Measurements from ENCODE around the gene HSP90B1. TPM values are rescaled to one million over a fixed set of nuclear protein-coding genes. Genes with fewer than 3 reads are reported as not detected.

Gene HSP90B1
- polyA plus RNA-seq, 3 donors from 2014 or later = 192 to 349 (median 263) TPM

DNA sequence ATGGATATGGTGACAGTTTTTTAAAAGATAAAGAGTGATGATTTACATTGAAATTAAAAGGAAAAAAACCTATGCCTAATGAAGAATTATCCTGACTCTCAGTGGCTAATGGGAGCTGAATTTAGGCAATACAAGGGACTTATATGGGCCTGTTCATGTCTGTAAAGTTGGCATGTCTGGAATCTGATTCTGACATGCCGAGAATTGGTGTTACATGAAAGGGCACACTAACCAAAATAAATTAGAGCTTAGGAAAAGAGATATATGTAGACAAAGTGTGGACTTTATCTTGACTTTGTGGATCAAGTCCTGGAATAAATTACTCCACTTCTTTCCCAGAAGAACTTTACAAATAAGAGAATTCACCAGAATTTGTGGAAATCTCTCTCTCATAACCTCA, 36.5 kb downstream of the HSP90B1 start:
- peak overlapping the region; percentile 98 to 100 (median 100) for H3K27ac Mint-ChIP-seq
- peaks cover 5 to 11% (median 5%) of the 10 kb centered on the region in 3 donors for H3K27me3 Mint-ChIP-seq (ENCODE audit: low read depth in 3 of 3)
- H3K4me3 Mint-ChIP-seq = peak overlapping the region; percentile 98 to 99 (median 99)
- no peaks in the 10 kb centered on the region for H3K9me3 Mint-ChIP-seq
- H3K36me3 Mint-ChIP-seq = no peaks in the 10 kb centered on the region
- DNase-seq = no peak
- H3K4me1 Mint-ChIP-seq = peaks cover 47 to 73% of the 10 kb centered on the region in 2 donors

DNA sequence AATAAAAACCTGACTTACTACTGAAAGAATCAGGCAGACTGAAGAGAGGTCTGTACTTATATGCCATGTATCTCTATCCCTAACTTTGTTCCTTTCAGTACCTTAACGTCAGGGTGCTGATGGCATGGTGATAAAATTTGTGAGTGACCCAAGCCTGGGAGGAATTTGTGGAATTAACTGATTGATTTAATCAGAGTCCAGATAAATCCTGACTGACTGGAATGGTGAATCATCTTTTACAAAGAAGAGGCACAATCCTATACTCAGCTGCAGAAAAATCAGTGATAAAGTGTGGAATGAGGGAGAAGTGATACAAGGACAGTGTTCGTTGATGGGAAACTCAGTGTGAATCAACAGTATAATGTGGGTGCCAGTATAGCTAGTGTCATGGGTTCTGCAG, 39.2 kb downstream of the HSP90B1 start:
- H3K27me3 Mint-ChIP-seq (ENCODE audit: low read depth in 3 of 3) = peaks cover 5 to 11% (median 5%) of the 10 kb centered on the region in 3 donors
- H3K4me1 Mint-ChIP-seq = peaks cover 56 to 78% of the 10 kb centered on the region in 2 donors
- no peak overlapping the region for H3K4me3 Mint-ChIP-seq
- H3K27ac Mint-ChIP-seq = peak overlapping the region in 1 of 6 donors; percentile 12
- no peak for DNase-seq
- H3K9me3 Mint-ChIP-seq = no peaks in the 10 kb centered on the region
- no peaks in the 10 kb centered on the region for H3K36me3 Mint-ChIP-seq

- Mint-ChIP-seq H3K4me3 (no peak overlapping the region), H3K36me3 (peaks cover 0 to 7% (median 5%) of the 10 kb centered on the region in 3 donors), H3K27me3 (ENCODE audit: low read depth in 3 of 3) (peaks cover 0 to 2% (median 2%) of the 10 kb centered on the region in 3 donors), H3K27ac (peak overlapping the region in 1 of 6 donors; percentile 39), H3K4me1 (peaks cover 31 to 76% of the 10 kb centered on the region in 2 donors), H3K9me3 (no peaks in the 10 kb centered on the region)
- no peak for DNase-seq
Measured at GRCh38 chr12:103973909-103974308, 43.7 kb downstream of the HSP90B1 start.

- H3K4me1 Mint-ChIP-seq = peaks cover 28 to 66% of the 10 kb centered on the region in 2 donors
- no peak for DNase-seq
- peak overlapping the region in 2 of 6 donors; percentile 24 to 37 for H3K27ac Mint-ChIP-seq
- H3K4me3 Mint-ChIP-seq = no peak overlapping the region
- peaks cover 0 to 2% (median 2%) of the 10 kb centered on the region in 3 donors for H3K27me3 Mint-ChIP-seq (ENCODE audit: low read depth in 3 of 3)
- no peaks in the 10 kb centered on the region for H3K9me3 Mint-ChIP-seq
- peaks cover 0 to 17% (median 10%) of the 10 kb centered on the region in 3 donors for H3K36me3 Mint-ChIP-seq
Measured at GRCh38 chr12:103975368-103975767, 45.2 kb downstream of the HSP90B1 start.

GRCh38 chr12:103978384-103978982, 48.3 kb downstream of the HSP90B1 start:
- H3K36me3 Mint-ChIP-seq = peaks cover 4 to 37% (median 14%) of the 10 kb centered on the region in 3 donors
- H3K27ac Mint-ChIP-seq = peak overlapping the region in 2 of 6 donors; percentile 19 to 36
- DNase-seq = no peak
- peaks cover 0 to 2% (median 0%) of the 10 kb centered on the region in 3 donors for H3K27me3 Mint-ChIP-seq (ENCODE audit: low read depth in 3 of 3)
- H3K4me1 Mint-ChIP-seq = peaks cover 15 to 48% of the 10 kb centered on the region in 2 donors
- no peak overlapping the region for H3K4me3 Mint-ChIP-seq
- no peaks in the 10 kb centered on the region for H3K9me3 Mint-ChIP-seq

DNA sequence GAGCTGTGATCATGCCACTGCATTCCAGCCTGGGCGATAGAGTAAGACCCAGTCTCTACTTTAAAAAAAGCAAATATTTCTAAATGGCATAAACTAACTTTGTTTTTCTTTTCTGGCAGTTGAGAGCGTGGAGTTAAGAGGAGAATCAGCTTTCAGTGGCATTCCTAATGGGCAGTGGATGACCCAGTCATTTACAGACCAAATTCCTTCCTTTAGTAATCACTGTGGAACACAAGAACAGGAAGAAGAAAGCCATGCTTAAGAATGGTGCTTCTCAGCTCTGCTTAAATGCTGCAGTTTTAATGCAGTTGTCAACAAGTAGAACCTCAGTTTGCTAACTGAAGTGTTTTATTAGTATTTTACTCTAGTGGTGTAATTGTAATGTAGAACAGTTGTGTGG, 56.6 kb downstream of the HSP90B1 start:
- no peak for DNase-seq
- Mint-ChIP-seq H3K36me3 (peaks cover 16 to 32% (median 22%) of the 10 kb centered on the region in 3 donors), H3K27ac (no peak overlapping the region), H3K9me3 (no peaks in the 10 kb centered on the region), H3K4me1 (no peaks in the 10 kb centered on the region), H3K4me3 (no peak overlapping the region), H3K27me3 (ENCODE audit: low read depth in 3 of 3) (no peaks in the 10 kb centered on the region)

- H3K4me1 Mint-ChIP-seq = no peaks in the 10 kb centered on the region
- H3K36me3 Mint-ChIP-seq = peaks cover 0 to 8% (median 1%) of the 10 kb centered on the region in 3 donors
- peaks cover 0 to 10% (median 3%) of the 10 kb centered on the region in 3 donors for H3K27me3 Mint-ChIP-seq (ENCODE audit: low read depth in 3 of 3)
- DNase-seq = no peak
- H3K4me3 Mint-ChIP-seq = no peak overlapping the region
- H3K9me3 Mint-ChIP-seq = no peaks in the 10 kb centered on the region
- H3K27ac Mint-ChIP-seq = no peak overlapping the region
Measured at GRCh38 chr12:103994235-103994634, 64.0 kb downstream of the HSP90B1 start.

DNA sequence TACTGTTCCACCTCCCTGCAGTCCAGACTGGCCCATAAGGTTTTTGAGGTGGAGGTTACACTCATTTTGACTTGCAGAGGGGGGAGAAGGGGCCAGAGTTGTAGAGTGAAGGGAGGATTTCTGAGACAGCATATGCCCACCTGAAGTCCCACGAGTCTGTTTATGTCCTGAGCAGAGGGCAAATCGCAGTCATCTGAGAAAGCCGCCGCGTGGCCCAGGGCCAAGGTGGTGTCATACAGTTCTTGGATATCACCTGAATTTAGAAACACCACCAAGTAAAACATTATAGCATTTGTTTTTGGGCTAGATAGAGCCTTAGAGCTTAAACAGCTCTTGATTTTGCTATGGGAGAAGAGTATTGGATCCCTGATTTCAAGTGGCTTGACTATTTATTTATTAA, 66.4 kb downstream of the HSP90B1 start:
- Mint-ChIP-seq H3K4me1 (no peaks in the 10 kb centered on the region), H3K27me3 (ENCODE audit: low read depth in 3 of 3) (peaks cover 0 to 22% (median 3%) of the 10 kb centered on the region in 3 donors), H3K36me3 (peaks cover 0 to under 1% (median 0%) of the 10 kb centered on the region in 3 donors), H3K4me3 (no peak overlapping the region), H3K9me3 (no peaks in the 10 kb centered on the region), H3K27ac (no peak overlapping the region)
- DNase-seq = no peak

DNA sequence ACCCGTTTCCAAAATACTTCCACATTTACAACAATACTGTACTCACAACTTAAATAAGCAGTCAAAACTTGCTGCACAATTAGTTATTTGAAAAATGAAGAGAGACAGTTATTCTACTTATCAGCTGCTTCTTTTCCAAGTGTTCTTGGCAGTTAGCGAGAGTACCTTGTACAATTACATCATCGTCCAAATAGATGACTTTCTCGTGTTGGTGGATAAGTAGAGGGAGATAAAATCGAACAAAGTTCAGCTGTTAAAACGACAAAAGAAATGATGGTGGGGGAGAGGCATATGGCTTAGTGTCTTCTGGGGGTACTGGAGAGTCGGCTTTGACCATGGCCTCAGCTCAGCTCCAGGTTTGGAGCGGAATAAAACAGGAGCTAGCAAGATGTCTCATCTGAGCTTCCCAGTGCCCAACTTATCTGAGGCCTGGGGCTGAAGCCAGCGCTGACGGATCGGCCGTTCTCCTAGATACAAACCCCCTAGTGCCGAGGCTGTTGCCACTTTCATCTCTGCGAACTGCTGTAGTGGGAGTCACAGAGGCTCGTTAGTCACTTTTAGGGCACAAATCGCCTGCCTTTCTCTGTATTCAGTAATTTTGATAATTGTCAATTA, 67.2 kb downstream of the HSP90B1 start:
- no peak for DNase-seq
- no peak overlapping the region for H3K4me3 Mint-ChIP-seq
- no peaks in the 10 kb centered on the region for H3K4me1 Mint-ChIP-seq
- H3K27ac Mint-ChIP-seq = no peak overlapping the region
- H3K27me3 Mint-ChIP-seq (ENCODE audit: low read depth in 3 of 3) = peaks cover 0 to 22% (median 3%) of the 10 kb centered on the region in 3 donors
- H3K9me3 Mint-ChIP-seq = no peaks in the 10 kb centered on the region
- H3K36me3 Mint-ChIP-seq = no peaks in the 10 kb centered on the region

Other genes starting within 250 kb of the HSP90B1 start
- gene NT5DC3, start 89.2 kb upstream of the HSP90B1 start, polyA plus RNA-seq = under 1 TPM; 0.07 to 0.31 (median 0.09) TPM
- 10 to 100 TPM; 26.6 to 30.1 (median 26.8) TPM for gene TDG, start 35.5 kb downstream of the HSP90B1 start, polyA plus RNA-seq
- gene GLT8D2, start 119.8 kb downstream of the HSP90B1 start, polyA plus RNA-seq = under 1 TPM in 1 of 3 donors, not detected in 2; 0.28 TPM
- gene HCFC2, start 134.1 kb downstream of the HSP90B1 start, polyA plus RNA-seq = 10 to 100 TPM in 1 of 3 donors, 1 to 10 TPM in 2; 4.4 to 12.1 (median 7.4) TPM
- 10 to 100 TPM; 26.2 to 58.7 (median 36.9) TPM for gene NFYB, start 207.8 kb downstream of the HSP90B1 start, polyA plus RNA-seq